ENCODE data around the gene SCGB3A1.

GRCh38 chr5:180629831-180630382 is 38.6 kb upstream of the SCGB3A1 start:
- TF ChIP-seq EP300 (IDR thresholded peaks at IDR 0.05; ENCODE audit: borderline replicate concordance) (no peak), CREB1 (IDR thresholded peaks at IDR 0.05; ENCODE audit: low read depth) (no peak), TAF1 (IDR thresholded peaks at IDR 0.05; ENCODE audit: low read depth) (no peak), MAX (IDR thresholded peaks at IDR 0.05) (no peak), ZBTB7A (IDR thresholded peaks at IDR 0.05; ENCODE audit: low read depth) (no peak)

Measured in Ishikawa (cell line).